ENCODE measurements around the gene APOD.

Gene APOD

GRCh38 chr3:195577645-195578177, 6.0 kb downstream of the APOD start:
- Histone ChIP-seq H3K36me3 (ENCODE audit: control insufficient read depth, low read depth, low read length) (no peaks in the 10 kb centered on the region), H3K9me3 (ENCODE audit: control insufficient read depth, low read depth, low read length) (no peaks in the 10 kb centered on the region), H3K4me1 (ENCODE audit: control insufficient read depth, low read depth, low read length) (peaks cover 6% of the 10 kb centered on the region), H3K4me3 (ENCODE audit: low read length) (no peak overlapping the region), H3K27me3 (ENCODE audit: control insufficient read depth, insufficient read depth, low read length) (no peaks in the 10 kb centered on the region), H3K9ac (ENCODE audit: low read length) (no peak overlapping the region), H3K27ac (ENCODE audit: low read length) (no peak overlapping the region)

- Histone ChIP-seq H3K27ac (ENCODE audit: low read length) (no peak overlapping the region), H3K4me1 (ENCODE audit: control insufficient read depth, low read depth, low read length) (peaks cover 6% of the 10 kb centered on the region), H3K9me3 (ENCODE audit: control insufficient read depth, low read depth, low read length) (no peaks in the 10 kb centered on the region), H3K9ac (ENCODE audit: low read length) (no peak overlapping the region), H3K27me3 (ENCODE audit: control insufficient read depth, insufficient read depth, low read length) (no peaks in the 10 kb centered on the region), H3K36me3 (ENCODE audit: control insufficient read depth, low read depth, low read length) (no peaks in the 10 kb centered on the region), H3K4me3 (ENCODE audit: low read length) (no peak overlapping the region)
These were observed 9.0 kb downstream of the APOD start for GRCh38 chr3:195574497-195575304.

- no peak overlapping the region for H3K4me3 ChIP-seq (ENCODE audit: low read length)
- no peaks in the 10 kb centered on the region for H3K36me3 ChIP-seq (ENCODE audit: control insufficient read depth, low read depth, low read length)
- no peaks in the 10 kb centered on the region for H3K9me3 ChIP-seq (ENCODE audit: control insufficient read depth, low read depth, low read length)
- no peaks in the 10 kb centered on the region for H3K27me3 ChIP-seq (ENCODE audit: control insufficient read depth, insufficient read depth, low read length)
- no peak overlapping the region for H3K27ac ChIP-seq (ENCODE audit: low read length)
- H3K9ac ChIP-seq (ENCODE audit: low read length): no peak overlapping the region
- H3K4me1 ChIP-seq (ENCODE audit: control insufficient read depth, low read depth, low read length): peaks cover 6% of the 10 kb centered on the region
These were observed 9.9 kb downstream of the APOD start for GRCh38 chr3:195573611-195574496.

GRCh38 chr3:195571361-195571760, 12.4 kb downstream of the APOD start:
- H3K9me3 ChIP-seq (ENCODE audit: control insufficient read depth, low read depth, low read length): no peaks in the 10 kb centered on the region
- peaks cover 6% of the 10 kb centered on the region for H3K4me1 ChIP-seq (ENCODE audit: control insufficient read depth, low read depth, low read length)
- H3K4me3 ChIP-seq (ENCODE audit: low read length): no peak overlapping the region
- no peak overlapping the region for H3K9ac ChIP-seq (ENCODE audit: low read length)
- no peaks in the 10 kb centered on the region for H3K27me3 ChIP-seq (ENCODE audit: control insufficient read depth, insufficient read depth, low read length)
- H3K36me3 ChIP-seq (ENCODE audit: control insufficient read depth, low read depth, low read length): no peaks in the 10 kb centered on the region
- no peak overlapping the region for H3K27ac ChIP-seq (ENCODE audit: low read length)

GRCh38 chr3:195570912-195571311, 12.8 kb downstream of the APOD start:
- peaks cover 6% of the 10 kb centered on the region for H3K4me1 ChIP-seq (ENCODE audit: control insufficient read depth, low read depth, low read length)
- H3K9ac ChIP-seq (ENCODE audit: low read length): no peak overlapping the region
- no peaks in the 10 kb centered on the region for H3K27me3 ChIP-seq (ENCODE audit: control insufficient read depth, insufficient read depth, low read length)
- no peak overlapping the region for H3K4me3 ChIP-seq (ENCODE audit: low read length)
- no peaks in the 10 kb centered on the region for H3K9me3 ChIP-seq (ENCODE audit: control insufficient read depth, low read depth, low read length)
- no peak overlapping the region for H3K27ac ChIP-seq (ENCODE audit: low read length)
- H3K36me3 ChIP-seq (ENCODE audit: control insufficient read depth, low read depth, low read length): no peaks in the 10 kb centered on the region

- peaks cover 6% of the 10 kb centered on the region for H3K4me1 ChIP-seq (ENCODE audit: control insufficient read depth, low read depth, low read length)
- no peaks in the 10 kb centered on the region for H3K27me3 ChIP-seq (ENCODE audit: control insufficient read depth, insufficient read depth, low read length)
- H3K36me3 ChIP-seq (ENCODE audit: control insufficient read depth, low read depth, low read length): no peaks in the 10 kb centered on the region
- H3K4me3 ChIP-seq (ENCODE audit: low read length): no peak overlapping the region
- H3K9me3 ChIP-seq (ENCODE audit: control insufficient read depth, low read depth, low read length): no peaks in the 10 kb centered on the region
- H3K9ac ChIP-seq (ENCODE audit: low read length): no peak overlapping the region
- no peak overlapping the region for H3K27ac ChIP-seq (ENCODE audit: low read length)
These were observed 13.4 kb downstream of the APOD start for GRCh38 chr3:195570344-195570743.

GRCh38 chr3:195568630-195569029, 15.1 kb downstream of the APOD start:
- Histone ChIP-seq H3K9me3 (ENCODE audit: control insufficient read depth, low read depth, low read length) (no peaks in the 10 kb centered on the region), H3K27me3 (ENCODE audit: control insufficient read depth, insufficient read depth, low read length) (no peaks in the 10 kb centered on the region), H3K27ac (ENCODE audit: low read length) (no peak overlapping the region), H3K9ac (ENCODE audit: low read length) (no peak overlapping the region), H3K4me3 (ENCODE audit: low read length) (no peak overlapping the region), H3K4me1 (ENCODE audit: control insufficient read depth, low read depth, low read length) (peaks cover 1% of the 10 kb centered on the region), H3K36me3 (ENCODE audit: control insufficient read depth, low read depth, low read length) (no peaks in the 10 kb centered on the region)

- Histone ChIP-seq H3K4me3 (ENCODE audit: low read length) (no peak overlapping the region), H3K36me3 (ENCODE audit: control insufficient read depth, low read depth, low read length) (no peaks in the 10 kb centered on the region), H3K27ac (ENCODE audit: low read length) (no peak overlapping the region), H3K27me3 (ENCODE audit: control insufficient read depth, insufficient read depth, low read length) (no peaks in the 10 kb centered on the region), H3K4me1 (ENCODE audit: control insufficient read depth, low read depth, low read length) (no peaks in the 10 kb centered on the region), H3K9ac (ENCODE audit: low read length) (no peak overlapping the region), H3K9me3 (ENCODE audit: control insufficient read depth, low read depth, low read length) (no peaks in the 10 kb centered on the region)
These were observed 16.9 kb downstream of the APOD start for GRCh38 chr3:195566797-195567196.

GRCh38 chr3:195565716-195566115, 18.0 kb downstream of the APOD start:
- Histone ChIP-seq H3K9me3 (ENCODE audit: control insufficient read depth, low read depth, low read length) (no peaks in the 10 kb centered on the region), H3K36me3 (ENCODE audit: control insufficient read depth, low read depth, low read length) (no peaks in the 10 kb centered on the region), H3K4me1 (ENCODE audit: control insufficient read depth, low read depth, low read length) (no peaks in the 10 kb centered on the region), H3K4me3 (ENCODE audit: low read length) (no peak overlapping the region), H3K9ac (ENCODE audit: low read length) (no peak overlapping the region), H3K27me3 (ENCODE audit: control insufficient read depth, insufficient read depth, low read length) (no peaks in the 10 kb centered on the region), H3K27ac (ENCODE audit: low read length) (no peak overlapping the region)

- Histone ChIP-seq H3K4me3 (ENCODE audit: low read length) (no peak overlapping the region), H3K27ac (ENCODE audit: low read length) (no peak overlapping the region), H3K9me3 (ENCODE audit: control insufficient read depth, low read depth, low read length) (no peaks in the 10 kb centered on the region), H3K27me3 (ENCODE audit: control insufficient read depth, insufficient read depth, low read length) (no peaks in the 10 kb centered on the region), H3K4me1 (ENCODE audit: control insufficient read depth, low read depth, low read length) (no peaks in the 10 kb centered on the region), H3K9ac (ENCODE audit: low read length) (no peak overlapping the region), H3K36me3 (ENCODE audit: control insufficient read depth, low read depth, low read length) (no peaks in the 10 kb centered on the region)
These were observed 20.4 kb downstream of the APOD start for GRCh38 chr3:195563317-195563716.

- Histone ChIP-seq H3K27ac (ENCODE audit: low read length) (no peak overlapping the region), H3K27me3 (ENCODE audit: control insufficient read depth, insufficient read depth, low read length) (peaks cover 13% of the 10 kb centered on the region), H3K4me3 (ENCODE audit: low read length) (no peak overlapping the region), H3K4me1 (ENCODE audit: control insufficient read depth, low read depth, low read length) (peaks cover 4% of the 10 kb centered on the region), H3K9ac (ENCODE audit: low read length) (no peak overlapping the region), H3K36me3 (ENCODE audit: control insufficient read depth, low read depth, low read length) (no peaks in the 10 kb centered on the region), H3K9me3 (ENCODE audit: control insufficient read depth, low read depth, low read length) (no peaks in the 10 kb centered on the region)
These were observed 23.9 kb downstream of the APOD start for GRCh38 chr3:195559723-195560409.

Measured in iPS-18a (cell line).